Ascending aorta (tissue), 2 donors: ENCODE results near the gene UBA52. TPM values are rescaled to one million over a fixed set of nuclear protein-coding genes. Genes with fewer than 3 reads are reported as not detected.

Experiments used
- DNase-seq, 2 donors: peaks; one replicate each; pipeline ENCODE4 v3.0.0-alpha.2; 2019; ENCODE audit warnings: low spot score in 2 of 2
- H3K27ac ChIP-seq, 2 donors: fragments of 200-600 bp; sonication (generic); one replicate each; pipeline ENCODE4 v1.5.1; 2016 to 2017; ENCODE audit warnings: mild to moderate bottlenecking in 1 of 2
- H3K27me3 ChIP-seq: fragments of 200-600 bp; sonication (generic); one replicate; pipeline ENCODE4 v1.5.1; 2017
- H3K36me3 ChIP-seq, 2 donors: fragments of 200-600 bp; sonication (generic); one replicate each; pipeline ENCODE4 v1.5.1; 2016
- H3K4me1 ChIP-seq, 2 donors: fragments of 200-600 bp; sonication (generic); one replicate each; pipeline ENCODE4 v1.5.1; 2016 to 2017; ENCODE audit warnings: mild to moderate bottlenecking in 1 of 2
- H3K4me3 ChIP-seq, 2 donors: fragments of 200-600 bp; sonication (generic); one replicate each; pipeline ENCODE4 v1.5.1; 2016 to 2017; ENCODE audit warnings: mild to moderate bottlenecking in 1 of 2
- H3K9me3 ChIP-seq, 2 donors: fragments of 200-600 bp; sonication (generic); one replicate each; pipeline ENCODE4 v1.5.1; 2016
- CTCF ChIP-seq, 3 experiments: fragments of 200-600 bp in 2 of 3; fragments of 450-650 bp in 1 of 3; sonication (generic) in 2 of 3; IDR thresholded peaks; one replicate each; pipeline ENCODE4 v1.5.1; 2016 to 2019; ENCODE audit warnings: antibody characterized with exemption in 3 of 3, mild to moderate bottlenecking in 1 of 3, moderate library complexity in 1 of 3
- intact Hi-C: fragments of 100-400 bp; cut with DNase I; formaldehyde crosslinking; loops from one replicate; pipeline ENCODE4 v1.15.1; 2023
- total RNA-seq: library from RNA; depleted of rRNA; stranded (reverse); fragments of >200 nt; gene quantifications from one replicate; pipeline ENCODE4 v1.1.0, GENCODE V29; 2016

UBA52 gene
- total RNA-seq, 1 donor from 2014 or later: 554 TPM

- Histone ChIP-seq H3K9me3 (no peaks in the 10 kb centered on the region), H3K27me3 (peaks cover 69% of the 10 kb centered on the region), H3K4me3 (no peak overlapping the region), H3K27ac (no peak overlapping the region), H3K36me3 (no peaks in the 10 kb centered on the region), H3K4me1 (peaks cover 16 to 31% of the 10 kb centered on the region in 2 donors)
- no peak for TF ChIP-seq CTCF (IDR thresholded peaks at IDR 0.05)
- intact Hi-C loops: no loop called here
- DNase-seq: no peak
These were observed 36.6 kb downstream of the UBA52 start for GRCh38 chr19:18608102-18608804.

- H3K27ac ChIP-seq: no peak overlapping the region
- no peak for TF ChIP-seq CTCF (IDR thresholded peaks at IDR 0.05)
- no peak overlapping the region for H3K4me3 ChIP-seq
- no peak for DNase-seq
- H3K9me3 ChIP-seq: no peaks in the 10 kb centered on the region
- peaks cover 64% of the 10 kb centered on the region for H3K27me3 ChIP-seq
- intact Hi-C loops: no loop called here
- H3K4me1 ChIP-seq: peaks cover 10 to 28% of the 10 kb centered on the region in 2 donors
- H3K36me3 ChIP-seq: no peaks in the 10 kb centered on the region
These were observed 37.4 kb downstream of the UBA52 start for GRCh38 chr19:18608805-18609716.

DNA sequence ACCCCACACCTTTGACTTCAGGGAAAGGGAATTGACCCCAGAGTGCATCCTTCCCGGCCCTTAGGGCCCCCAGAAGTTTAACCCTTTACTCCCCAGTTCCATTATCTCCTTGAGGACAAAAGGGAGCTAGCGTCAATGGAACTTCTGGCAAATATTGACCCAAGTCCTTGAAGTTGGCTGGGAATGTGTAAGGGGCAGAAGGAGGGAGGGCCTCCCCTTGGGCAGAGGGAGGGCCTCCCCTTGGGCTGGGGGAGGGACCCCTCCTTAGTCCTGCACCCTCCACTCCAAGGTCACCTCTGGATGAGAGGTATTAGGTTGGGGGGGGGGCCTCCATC is 38.0 kb downstream of the UBA52 start:
- peaks cover 9 to 28% of the 10 kb centered on the region in 2 donors for H3K4me1 ChIP-seq
- intact Hi-C loops: no loop called here
- H3K27ac ChIP-seq: no peak overlapping the region
- no peak for TF ChIP-seq CTCF (IDR thresholded peaks at IDR 0.05)
- H3K27me3 ChIP-seq: peaks cover 62% of the 10 kb centered on the region
- DNase-seq: no peak
- no peak overlapping the region for H3K4me3 ChIP-seq
- H3K9me3 ChIP-seq: no peaks in the 10 kb centered on the region
- H3K36me3 ChIP-seq: no peaks in the 10 kb centered on the region

DNA sequence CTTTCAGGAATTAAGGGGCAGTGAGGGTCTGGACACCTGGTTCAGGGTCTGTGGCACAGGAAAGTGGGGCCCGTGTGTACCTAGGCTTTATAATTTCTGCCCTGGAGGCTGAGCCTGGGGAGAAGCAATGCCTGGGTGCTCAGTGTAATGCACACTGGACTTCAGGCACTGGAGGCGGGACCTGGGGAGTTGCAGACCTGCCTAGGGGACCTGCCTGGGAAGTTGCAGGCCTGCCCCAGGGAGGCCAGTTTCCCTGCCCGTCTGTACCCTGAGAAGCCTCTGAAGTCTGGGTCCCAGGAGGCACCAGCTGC is 38.5 kb downstream of the UBA52 start:
- Histone ChIP-seq H3K4me1 (peaks cover 9 to 28% of the 10 kb centered on the region in 2 donors), H3K36me3 (no peaks in the 10 kb centered on the region), H3K4me3 (no peak overlapping the region), H3K27me3 (peaks cover 59% of the 10 kb centered on the region), H3K9me3 (no peaks in the 10 kb centered on the region), H3K27ac (no peak overlapping the region)
- DNase-seq: no peak
- no peak for TF ChIP-seq CTCF (IDR thresholded peaks at IDR 0.05)
- intact Hi-C loops: no loop called here

GRCh38 chr19:18610556-18611326 is 39.1 kb downstream of the UBA52 start:
- no peak overlapping the region for H3K27ac ChIP-seq
- DNase-seq: no peak
- H3K4me1 ChIP-seq: peaks cover 9 to 28% of the 10 kb centered on the region in 2 donors
- H3K9me3 ChIP-seq: no peaks in the 10 kb centered on the region
- no peaks in the 10 kb centered on the region for H3K36me3 ChIP-seq
- peaks cover 56% of the 10 kb centered on the region for H3K27me3 ChIP-seq
- H3K4me3 ChIP-seq: no peak overlapping the region
- intact Hi-C loops: no loop called here
- TF ChIP-seq CTCF (IDR thresholded peaks at IDR 0.05): no peak
